Liver (tissue), 3 donors: ENCODE results near the gene SEMA3C.

Experiments
- ATF3 ChIP-seq: IDR thresholded peaks from 2 replicates; pipeline ENCODE4 v1.6.1; 2016; ENCODE audit warnings: antibody characterized with exemption
- CTCF ChIP-seq: fragments of 150-350 bp; IDR thresholded peaks from 2 replicates; pipeline ENCODE4 v1.5.1; 2017; ENCODE audit warnings: improper control_type of control experiment, low read depth, low read length; ENCODE audit not compliant: missing input control
- GABPA ChIP-seq, 2 donors: IDR thresholded peaks in 1 of 2; conservative IDR thresholded peaks in 1 of 2; 2 replicates each; pipeline ENCODE4 v1.6.1; 2016; ENCODE audit warnings: antibody characterized with exemption in 2 of 2, mild to moderate bottlenecking in 1 of 2, moderate library complexity in 1 of 2
- MAX ChIP-seq: IDR thresholded peaks from 2 replicates; pipeline ENCODE4 v1.6.1; 2016; ENCODE audit warnings: antibody characterized with exemption
- REST ChIP-seq: IDR thresholded peaks from 2 replicates; pipeline ENCODE4 v1.6.1; 2016; ENCODE audit warnings: antibody characterized with exemption, mild to moderate bottlenecking
- RXRA ChIP-seq, 2 donors: IDR thresholded peaks; 2 replicates each; pipeline ENCODE4 v1.6.1; 2017 to 2018; ENCODE audit warnings: antibody characterized with exemption in 2 of 2, mild to moderate bottlenecking in 1 of 2
- TAF1 ChIP-seq: conservative IDR thresholded peaks from 2 replicates; pipeline ENCODE4 v1.6.1; 2016; ENCODE audit warnings: antibody characterized with exemption, mild to moderate bottlenecking
- ZBTB33 ChIP-seq: IDR thresholded peaks from 2 replicates; pipeline ENCODE4 v1.6.1; 2016; ENCODE audit warnings: antibody characterized with exemption
- donor health status: healthy.
- donor health status: healthy.

- TF ChIP-seq CTCF (no peak), ZBTB33 (no peak), ATF3 (no peak), GABPA (IDR thresholded peaks at IDR 0.05 in 1 of 2, conservative IDR thresholded peaks at IDR 0.05 in 1 of 2) (no peak), MAX (no peak), TAF1 (no peak), REST (no peak), RXRA (IDR thresholded peaks at IDR 0.05) (no peak)
Observed at GRCh38 chr7:80830010-80830409, 88.8 kb downstream of the SEMA3C start.
